Right cardiac atrium (tissue), 5 donors: Measurements from ENCODE around the gene GRID2. TPM values are rescaled to one million over a fixed set of nuclear protein-coding genes. Genes with fewer than 3 reads are reported as not detected.

Experiments used
- ATAC-seq, 2 donors: fragments of 200-7000 bp; cut with Tn5 transposase; one replicate each; pipeline versions ENCODE4 v1.8.0 to v1.9.1; 2020; ENCODE audit warnings: moderate library complexity in 2 of 2, mild to moderate bottlenecking in 1 of 2
- DNase-seq, 3 donors: peaks; one replicate each; pipeline ENCODE4 v3.0.0-alpha.2; 2020
- H3K27ac ChIP-seq: one replicate; pipeline ENCODE4 v1.5.1; 2013; ENCODE audit warnings: mild to moderate bottlenecking, low read length, control low read depth, moderate library complexity
- H3K27me3 ChIP-seq: one replicate; pipeline ENCODE4 v1.6.1; 2013; ENCODE audit not compliant: control insufficient read depth, insufficient read depth
- H3K4me1 ChIP-seq: one replicate; pipeline ENCODE4 v1.6.1; 2013; ENCODE audit warnings: low read length; ENCODE audit not compliant: control insufficient read depth, insufficient read depth
- H3K4me3 ChIP-seq: one replicate; pipeline ENCODE4 v1.5.1; 2013; ENCODE audit warnings: low read length, control low read depth
- H3K9me3 ChIP-seq: one replicate; pipeline ENCODE4 v1.6.1; 2013; ENCODE audit warnings: low read length; ENCODE audit not compliant: control insufficient read depth
- WGBS: extraction: QIAGEN DNeasy Blood & Tissue Kit; methylation state at CpG from one replicate; pipeline ENCODE4 v1.1.7; 2013; 5-methylcytosine and 5-hydroxymethylcytosine counted together
- intact Hi-C, 4 donors: fragments of 100-400 bp; cut with DNase I; formaldehyde crosslinking; loops; one replicate each; pipeline versions ENCODE4 v1.11.0 to v1.14.0; 2022 to 2023
- polyA plus RNA-seq: library from polyadenylated mRNA; stranded (reverse); fragments of 200-250 nt; gene quantifications from one replicate; pipeline ENCODE4 v1.2.3, GENCODE V29; 2013
- total RNA-seq, 4 donors: library from RNA; stranded (reverse); fragmentation: NEBNext Ultra II Directional; extraction: Animal tissue kit (Norgen Biotek cat#: 25700); gene quantifications; one replicate each; pipeline ENCODE4 v1.2.1, GENCODE V29; 2021
- donor health status: healthy with polysubstance abuse.
- donor health status: DM: no; HTN: yes; CAD: no.
- donor health status: DM: no; HTN: no; CAD: no.
- donor health status: DM: no; HTN: yes; CAD: no; lungs with severe emphysema.
- donor health status: DM: yes; HTN: yes; CAD: no.

The GRID2 gene
- total and polyA plus RNA-seq, 5 donors: 0.09 to 1.0 (median 0.47) TPM

DNA sequence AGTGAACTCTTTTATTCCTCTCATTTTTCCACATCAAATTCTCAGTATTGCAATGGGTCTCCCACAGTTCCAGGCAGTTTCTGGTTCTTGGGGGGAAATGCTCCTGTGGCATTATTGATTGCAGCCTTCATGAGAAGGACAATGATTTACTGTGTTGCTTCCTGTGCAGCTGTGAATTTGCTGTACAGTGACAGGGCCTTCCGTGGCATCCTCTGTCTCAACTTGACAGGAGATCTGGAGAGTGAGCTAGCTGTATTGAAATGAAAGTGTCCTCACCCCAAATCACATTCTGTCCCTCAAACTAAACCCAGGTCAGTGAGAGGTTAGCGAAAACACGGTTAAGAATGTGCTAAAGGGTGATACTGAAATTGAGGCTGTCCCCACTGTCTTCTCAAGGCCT is 1447.6 kb downstream of the GRID2 start:
- Histone ChIP-seq H3K4me3 (no peak overlapping the region), H3K9me3 (no peaks in the 10 kb centered on the region), H3K27me3 (no peaks in the 10 kb centered on the region), H3K27ac (no peak overlapping the region), H3K4me1 (peaks cover 1% of the 10 kb centered on the region)
- no peak for DNase-seq
- no peak for ATAC-seq
- intact Hi-C loops: no loop called here
- 56% methylated on average over 3 of the region's 3 CpGs for WGBS

DNA sequence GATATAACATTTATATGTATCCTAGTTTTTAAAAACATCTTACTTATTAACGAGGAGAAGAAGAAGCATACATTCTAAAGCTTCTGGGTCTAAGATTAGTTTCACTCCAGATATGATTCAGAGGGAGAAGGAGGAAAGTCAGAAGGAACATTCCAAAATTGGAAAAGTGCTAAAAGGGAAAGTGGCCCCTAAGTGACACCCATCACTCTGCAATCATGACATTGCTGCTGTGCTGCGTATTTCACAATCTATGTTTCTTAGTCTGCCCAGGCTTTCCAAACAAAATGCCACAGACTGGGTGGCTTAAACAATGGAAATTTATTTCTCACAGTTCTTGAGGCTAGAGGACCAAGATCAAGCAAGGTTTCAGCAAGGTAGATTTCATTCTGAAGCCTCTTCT is 1452.3 kb downstream of the GRID2 start:
- DNase-seq: no peak
- H3K4me1 ChIP-seq: no peaks in the 10 kb centered on the region
- H3K9me3 ChIP-seq: no peaks in the 10 kb centered on the region
- no peak overlapping the region for H3K27ac ChIP-seq
- no peak for ATAC-seq
- no peak overlapping the region for H3K4me3 ChIP-seq
- no peaks in the 10 kb centered on the region for H3K27me3 ChIP-seq
- 88% methylated on average over 2 of the region's 2 CpGs for WGBS
- intact Hi-C loops: no loop called here

DNA sequence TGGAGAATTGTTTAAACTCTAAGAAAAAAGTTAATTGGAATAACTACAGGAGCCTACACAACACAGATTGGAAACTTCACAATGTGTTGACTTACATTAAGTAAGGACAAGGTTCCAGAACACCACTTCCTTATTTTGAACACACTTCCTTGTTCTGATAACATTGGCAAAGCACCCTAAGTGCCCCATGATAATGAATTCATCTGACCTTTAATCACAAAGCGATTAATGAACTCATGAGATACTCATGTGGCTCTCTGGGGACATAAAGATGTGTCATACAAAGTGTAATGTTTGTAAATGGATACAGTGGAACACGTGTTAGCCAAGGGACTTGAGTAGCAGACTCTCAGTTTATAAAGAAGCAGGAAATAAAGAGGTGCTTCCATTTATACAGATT is 1455.7 kb downstream of the GRID2 start:
- intact Hi-C loops: no loop called here
- H3K27me3 ChIP-seq: no peaks in the 10 kb centered on the region
- 39% methylated on average over 2 of the region's 2 CpGs for WGBS

GRCh38 chr4:93760284-93760683 is 1456.5 kb downstream of the GRID2 start:
- DNase-seq (no peak), ATAC-seq (no peak)
- H3K4me3 ChIP-seq: no peak overlapping the region
- intact Hi-C loops: no loop called here
- no peaks in the 10 kb centered on the region for H3K27me3 ChIP-seq
- no peak overlapping the region for H3K27ac ChIP-seq
- 94% methylated on average over 2 of the region's 2 CpGs for WGBS
- H3K4me1 ChIP-seq: no peaks in the 10 kb centered on the region
- H3K9me3 ChIP-seq: no peaks in the 10 kb centered on the region

More for the DNA sequence above, 1455.7 kb downstream of the GRID2 start:
- no peaks in the 10 kb centered on the region for H3K9me3 ChIP-seq
- no peak overlapping the region for H3K27ac ChIP-seq
- no peak for ATAC-seq
- no peak overlapping the region for H3K4me3 ChIP-seq
- no peak for DNase-seq
- H3K4me1 ChIP-seq: no peaks in the 10 kb centered on the region

DNA sequence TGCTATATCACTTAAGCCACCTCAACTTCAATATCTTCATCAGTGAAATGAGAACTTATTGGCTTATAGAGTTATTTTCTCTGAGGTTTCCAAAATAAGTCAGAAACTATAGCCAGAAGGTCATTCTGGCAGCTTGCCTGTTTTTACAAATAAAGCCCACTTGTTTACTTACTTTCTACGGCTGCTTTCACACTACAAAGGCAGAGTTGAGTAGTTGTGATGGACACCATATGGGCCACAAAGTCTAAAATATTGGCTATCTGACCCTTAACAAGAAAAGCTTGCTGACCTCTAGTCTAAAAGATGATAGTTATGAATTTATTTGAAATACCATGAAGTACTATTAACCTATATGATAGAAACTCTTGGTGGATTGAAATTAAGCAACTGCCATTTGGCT is 1457.5 kb downstream of the GRID2 start:
- no peak overlapping the region for H3K4me3 ChIP-seq
- WGBS: 56% methylated on average over 1 of the region's 1 CpG
- intact Hi-C loops: no loop called here
- H3K4me1 ChIP-seq: no peaks in the 10 kb centered on the region
- H3K27ac ChIP-seq: no peak overlapping the region
- no peaks in the 10 kb centered on the region for H3K9me3 ChIP-seq
- no peak for ATAC-seq
- no peak for DNase-seq
- no peaks in the 10 kb centered on the region for H3K27me3 ChIP-seq

DNA sequence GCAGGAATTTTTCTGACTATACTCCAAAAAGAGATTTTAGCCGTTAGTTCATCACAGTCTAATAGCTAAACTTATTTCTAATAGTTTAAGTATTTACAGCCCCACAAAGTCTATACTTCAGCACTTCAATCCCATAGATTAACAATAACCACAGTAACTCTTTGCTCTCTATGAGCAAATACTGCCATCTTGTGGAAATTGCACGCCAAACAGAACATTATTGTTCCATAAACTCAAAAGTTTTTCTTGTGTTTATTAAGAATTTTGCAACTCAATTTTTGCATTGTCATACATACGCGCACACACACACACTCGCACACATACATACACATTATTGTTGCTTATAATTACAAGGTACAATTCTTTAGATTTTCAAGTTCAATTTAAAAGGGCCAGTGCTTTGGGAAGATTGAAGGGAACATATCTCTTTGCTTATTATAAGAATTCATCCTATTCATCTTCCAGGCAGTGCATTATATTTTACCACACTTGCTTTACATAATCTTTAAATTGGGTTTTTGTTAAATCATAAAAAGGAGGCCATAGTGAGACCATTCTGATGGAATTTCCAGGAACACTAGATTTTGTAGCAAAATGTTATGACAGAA is 1461.0 kb downstream of the GRID2 start:
- ATAC-seq (no peak), DNase-seq (no peak)
- Histone ChIP-seq H3K27ac (no peak overlapping the region), H3K9me3 (no peaks in the 10 kb centered on the region), H3K4me3 (no peak overlapping the region), H3K27me3 (no peaks in the 10 kb centered on the region), H3K4me1 (no peaks in the 10 kb centered on the region)
- intact Hi-C loops: no loop called here
- 3% methylated on average over 5 of the region's 5 CpGs for WGBS

GRCh38 chr4:93767917-93768316 is 1464.2 kb downstream of the GRID2 start:
- Histone ChIP-seq H3K4me3 (no peak overlapping the region), H3K4me1 (no peaks in the 10 kb centered on the region), H3K27me3 (no peaks in the 10 kb centered on the region), H3K9me3 (no peaks in the 10 kb centered on the region), H3K27ac (no peak overlapping the region)
- intact Hi-C loops: no loop called here
- ATAC-seq: no peak
- WGBS: 66% methylated on average over 5 of the region's 5 CpGs
- no peak for DNase-seq

GRCh38 chr4:93770201-93770600 is 1466.4 kb downstream of the GRID2 start:
- no peaks in the 10 kb centered on the region for H3K27me3 ChIP-seq
- no peak overlapping the region for H3K27ac ChIP-seq
- intact Hi-C loops: no loop called here
- no peaks in the 10 kb centered on the region for H3K4me1 ChIP-seq
- ATAC-seq: no peak
- no peak for DNase-seq
- H3K4me3 ChIP-seq: no peak overlapping the region
- WGBS: 88% methylated on average over 1 of the region's 1 CpG
- H3K9me3 ChIP-seq: no peaks in the 10 kb centered on the region

GRCh38 chr4:93771640-93772411 is 1468.1 kb downstream of the GRID2 start:
- DNase-seq (no peak), ATAC-seq (no peak)
- no peak overlapping the region for H3K27ac ChIP-seq
- WGBS: 63% methylated on average over 8 of the region's 8 CpGs
- H3K27me3 ChIP-seq: no peaks in the 10 kb centered on the region
- H3K4me1 ChIP-seq: no peaks in the 10 kb centered on the region
- intact Hi-C loops: no loop called here
- H3K4me3 ChIP-seq: no peak overlapping the region
- no peaks in the 10 kb centered on the region for H3K9me3 ChIP-seq

DNA sequence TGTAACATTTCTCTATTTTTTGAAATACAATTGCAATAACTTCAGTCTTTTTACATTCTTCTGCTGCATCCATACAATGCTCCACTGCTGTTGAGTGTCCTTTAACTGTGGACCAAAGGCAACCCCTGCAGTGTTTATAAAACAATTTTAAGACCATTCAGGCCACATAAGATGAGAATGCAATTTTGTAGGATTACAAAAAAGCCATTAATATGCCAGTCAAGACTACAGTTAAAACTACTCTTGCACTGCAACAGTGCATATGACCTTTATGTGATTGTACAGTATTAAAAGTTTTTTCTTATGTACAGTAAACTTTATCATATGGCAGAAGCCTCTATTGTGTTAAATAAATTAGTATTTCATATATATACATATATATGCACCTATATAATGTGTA is 1469.1 kb downstream of the GRID2 start:
- intact Hi-C loops: no loop called here
- no peaks in the 10 kb centered on the region for H3K27me3 ChIP-seq
- no peaks in the 10 kb centered on the region for H3K9me3 ChIP-seq
- no peak for DNase-seq
- no peaks in the 10 kb centered on the region for H3K4me1 ChIP-seq
- no peak for ATAC-seq
- no peak overlapping the region for H3K4me3 ChIP-seq
- no peak overlapping the region for H3K27ac ChIP-seq

- WGBS: 88% methylated on average over 3 of the region's 3 CpGs
- H3K4me1 ChIP-seq: no peaks in the 10 kb centered on the region
- H3K27me3 ChIP-seq: no peaks in the 10 kb centered on the region
- intact Hi-C loops: no loop called here
- no peaks in the 10 kb centered on the region for H3K9me3 ChIP-seq
- H3K27ac ChIP-seq: no peak overlapping the region
- ATAC-seq (no peak), DNase-seq (no peak)
- no peak overlapping the region for H3K4me3 ChIP-seq
These were observed 1471.8 kb downstream of the GRID2 start for GRCh38 chr4:93775551-93775950.
